Measurements from ENCODE around the gene SNAP29.
A peak's percentile ranks its signal among the peaks of the same experiment; 100 is the strongest.
"Not testable (repeated sequence)": the region's sequence is repeated elsewhere in the genome, so short reads cannot be mapped to it uniquely, and the experiment has no call there.

The SNAP29 gene

GRCh38 chr22:20858615-20859416 lies at the start of gene SNAP29, which contains the start of gene PI4KA:
TSS of gene SNAP29 (plus strand) at chr22:20859007. CDS start at chr22:20859111, 104 bp downstream.
TSS of gene PI4KA (minus strand) at chr22:20858811. CDS start at chr22:20858725, 86 bp downstream.
- peak; percentile 98 for DNase-seq (ENCODE audit: low spot score)

- no peak for DNase-seq (ENCODE audit: low spot score)
Observed at GRCh38 chr22:20809538-20810185, 49.1 kb upstream of the SNAP29 start.

GRCh38 chr22:20810645-20811044 lies 48.2 kb upstream of the SNAP29 start:
- no peak for DNase-seq (ENCODE audit: low spot score)

- DNase-seq (ENCODE audit: low spot score) = no peak
Observed at GRCh38 chr22:20811171-20811570, 47.6 kb upstream of the SNAP29 start.

GRCh38 chr22:20811971-20812660 lies 46.7 kb upstream of the SNAP29 start:
- no peak for DNase-seq (ENCODE audit: low spot score)

- no peak for DNase-seq (ENCODE audit: low spot score)
Observed at GRCh38 chr22:20813056-20813455, 45.8 kb upstream of the SNAP29 start.

GRCh38 chr22:20814221-20814808 lies 44.5 kb upstream of the SNAP29 start:
- DNase-seq (ENCODE audit: low spot score) = no peak

- DNase-seq (ENCODE audit: low spot score) = no peak
Observed at GRCh38 chr22:20815477-20816050, 43.2 kb upstream of the SNAP29 start.

- no peak for DNase-seq (ENCODE audit: low spot score)
Observed at GRCh38 chr22:20816559-20816958, 42.2 kb upstream of the SNAP29 start.

- no peak for DNase-seq (ENCODE audit: low spot score)
Observed at GRCh38 chr22:20818471-20818870, 40.3 kb upstream of the SNAP29 start.

GRCh38 chr22:20819471-20819870 lies 39.3 kb upstream of the SNAP29 start:
- no peak for DNase-seq (ENCODE audit: low spot score)

- DNase-seq (ENCODE audit: low spot score) = not testable (repeated sequence)
Observed at GRCh38 chr22:20821717-20822239, 37.0 kb upstream of the SNAP29 start.

GRCh38 chr22:20822240-20822639 lies 36.6 kb upstream of the SNAP29 start:
- no peak for DNase-seq (ENCODE audit: low spot score)

GRCh38 chr22:20823264-20823663 lies 35.5 kb upstream of the SNAP29 start:
- DNase-seq (ENCODE audit: low spot score) = no peak

GRCh38 chr22:20825216-20825615 lies 33.6 kb upstream of the SNAP29 start:
- DNase-seq (ENCODE audit: low spot score) = not testable (repeated sequence)

- no peak for DNase-seq (ENCODE audit: low spot score)
Observed at GRCh38 chr22:20825624-20826023, 33.2 kb upstream of the SNAP29 start.

GRCh38 chr22:20826373-20827152 lies 32.2 kb upstream of the SNAP29 start:
- not testable (repeated sequence) for DNase-seq (ENCODE audit: low spot score)

- DNase-seq (ENCODE audit: low spot score) = no peak
Observed at GRCh38 chr22:20829491-20830134, 29.2 kb upstream of the SNAP29 start.

- no peak for DNase-seq (ENCODE audit: low spot score)
Observed at GRCh38 chr22:20833225-20833665, 25.6 kb upstream of the SNAP29 start.

- DNase-seq (ENCODE audit: low spot score) = no peak
Observed at GRCh38 chr22:20834206-20834605, 24.6 kb upstream of the SNAP29 start.

All from CD4-positive, alpha-beta T cell treated with Interleukin-6 at 100 ng/mL for 8 hours (primary cell).